ENCODE measurements around the gene SDF4.

Gene SDF4

GRCh38 chr1:1210726-1211540, 20.9 kb downstream of the SDF4 start:
- no peak for DNase-seq

- no peak for DNase-seq
Observed at GRCh38 chr1:1208713-1209433, 22.9 kb downstream of the SDF4 start.

- no peak for DNase-seq
Observed at GRCh38 chr1:1207571-1207892, 24.3 kb downstream of the SDF4 start.

- no peak for DNase-seq
Observed at GRCh38 chr1:1206966-1207531, 24.8 kb downstream of the SDF4 start.

GRCh38 chr1:1206376-1206965, 25.3 kb downstream of the SDF4 start, which contains the start of gene TNFRSF18:
Gene TNFRSF18 (minus strand): TSS chr1:1206592. CDS start chr1:1206571, 21 bp downstream.
- DNase-seq = no peak

GRCh38 chr1:1205769-1206375, 25.9 kb downstream of the SDF4 start:
- no peak for DNase-seq

- DNase-seq = no peak
Observed at GRCh38 chr1:1204998-1205768, 26.6 kb downstream of the SDF4 start.

GRCh38 chr1:1204425-1204920, 27.3 kb downstream of the SDF4 start:
- no peak for DNase-seq

- DNase-seq = no peak
Observed at GRCh38 chr1:1203561-1204424, 28.0 kb downstream of the SDF4 start.

- no peak for DNase-seq
Observed at GRCh38 chr1:1202831-1203560, 28.8 kb downstream of the SDF4 start.

GRCh38 chr1:1200876-1201810, 30.7 kb downstream of the SDF4 start:
- DNase-seq = no peak

GRCh38 chr1:1199961-1200875, 31.6 kb downstream of the SDF4 start:
- DNase-seq = no peak

- DNase-seq = no peak
Observed at GRCh38 chr1:1199141-1199960, 32.5 kb downstream of the SDF4 start.

GRCh38 chr1:1198423-1199140, 33.2 kb downstream of the SDF4 start:
- DNase-seq = no peak

GRCh38 chr1:1197551-1198422, 34.0 kb downstream of the SDF4 start:
- DNase-seq = no peak

GRCh38 chr1:1197188-1197500, 34.7 kb downstream of the SDF4 start:
- no peak for DNase-seq

Data from NK-92 treated with Interleukin-12 subunit alpha and Interleukin-12 subunit beta, amount 100 ng/mL, for 24 hours (cell line).